Measurements from ENCODE around the gene ZBTB17. TPM values are rescaled to one million over a fixed set of nuclear protein-coding genes. Genes with fewer than 3 reads are reported as not detected.
A peak's percentile ranks its signal among the peaks of the same experiment; 100 is the strongest.

The ZBTB17 gene
- total and polyA plus RNA-seq, 4 donors = 28.0 to 47.1 (median 44.2) TPM

- Histone ChIP-seq H3K4me1 (ENCODE audit: control insufficient read depth in 5 of 5, insufficient read depth in 5 of 5, low read length in 5 of 5) (peaks cover 0 to 32% (median 9%) of the 10 kb centered on the region in 5 donors), H3K9me3 (ENCODE audit: control insufficient read depth in 4 of 4, insufficient read depth in 3 of 4, low read length in 3 of 4) (no peaks in the 10 kb centered on the region), H3K27me3 (ENCODE audit: control insufficient read depth in 3 of 3, insufficient read depth in 3 of 3, low read length in 2 of 3) (no peaks in the 10 kb centered on the region), H3K9ac (ENCODE audit: insufficient read depth in 1 of 2, low read length in 2 of 2) (peak within 1 kb of the TSS in 1 of 2 donors; percentile 83), H3K36me3 (ENCODE audit: control insufficient read depth in 4 of 4, insufficient read depth in 4 of 4, low read length in 4 of 4) (no peaks in the 10 kb centered on the region), H3K27ac (ENCODE audit: low read depth in 1 of 2, low read length in 1 of 2) (peak within 1 kb of the TSS; percentile 25 to 97), H3K4me3 (peak within 1 kb of the TSS; percentile 0)
- no peak for TF ChIP-seq CTCF (IDR thresholded peaks at IDR 0.05; ENCODE audit: control extremely low read depth, extremely low read depth)
- peak; percentile 79 to 82 (median 79) for DNase-seq
- ATAC-seq (ENCODE audit: insufficient read depth, low FRiP score) = peak; percentile 60
- 43 to 73% methylated on average over 36 to 37 of the region's 37 CpGs for WGBS, 2 donors
These were observed 41.8 kb upstream of the ZBTB17 start, which contains the start of gene HSPB7 for GRCh38 chr1:16017461-16018303. Gene HSPB7, minus strand, starts transcription at chr1:16018043. Its CDS starts 80 bp downstream, at chr1:16017963.

GRCh38 chr1:16017076-16017460 is 41.2 kb upstream of the ZBTB17 start:
- Histone ChIP-seq H3K27me3 (ENCODE audit: control insufficient read depth in 3 of 3, insufficient read depth in 3 of 3, low read length in 2 of 3) (no peaks in the 10 kb centered on the region), H3K9me3 (ENCODE audit: control insufficient read depth in 4 of 4, insufficient read depth in 3 of 4, low read length in 3 of 4) (no peaks in the 10 kb centered on the region), H3K9ac (ENCODE audit: insufficient read depth in 1 of 2, low read length in 2 of 2) (no peak overlapping the region), H3K27ac (ENCODE audit: low read depth in 1 of 2, low read length in 1 of 2) (peak overlapping the region; percentile 25 to 97), H3K36me3 (ENCODE audit: control insufficient read depth in 4 of 4, insufficient read depth in 4 of 4, low read length in 4 of 4) (no peaks in the 10 kb centered on the region), H3K4me1 (ENCODE audit: control insufficient read depth in 5 of 5, insufficient read depth in 5 of 5, low read length in 5 of 5) (peaks cover 0 to 32% (median 10%) of the 10 kb centered on the region in 5 donors), H3K4me3 (no peak overlapping the region)
- DNase-seq (no peak), ATAC-seq (ENCODE audit: insufficient read depth, low FRiP score) (no peak)
- TF ChIP-seq CTCF (IDR thresholded peaks at IDR 0.05; ENCODE audit: control extremely low read depth, extremely low read depth) = no peak
- 90 to 92% methylated on average over 10 of the region's 10 CpGs for WGBS, 2 donors

GRCh38 chr1:16015960-16016901 is 40.3 kb upstream of the ZBTB17 start:
- H3K4me3 ChIP-seq = no peak overlapping the region
- TF ChIP-seq CTCF (IDR thresholded peaks at IDR 0.05; ENCODE audit: control extremely low read depth, extremely low read depth) = no peak
- 83 to 86% methylated on average over 22 to 23 of the region's 23 CpGs for WGBS, 2 donors
- no peaks in the 10 kb centered on the region for H3K9me3 ChIP-seq (ENCODE audit: control insufficient read depth in 4 of 4, insufficient read depth in 3 of 4, low read length in 3 of 4)
- no peak for DNase-seq
- peaks cover 0 to 32% (median 10%) of the 10 kb centered on the region in 5 donors for H3K4me1 ChIP-seq (ENCODE audit: control insufficient read depth in 5 of 5, insufficient read depth in 5 of 5, low read length in 5 of 5)
- H3K9ac ChIP-seq (ENCODE audit: insufficient read depth in 1 of 2, low read length in 2 of 2) = no peak overlapping the region
- no peak for ATAC-seq (ENCODE audit: insufficient read depth, low FRiP score)
- no peaks in the 10 kb centered on the region for H3K27me3 ChIP-seq (ENCODE audit: control insufficient read depth in 3 of 3, insufficient read depth in 3 of 3, low read length in 2 of 3)
- peak overlapping the region; percentile 21 to 97 for H3K27ac ChIP-seq (ENCODE audit: low read depth in 1 of 2, low read length in 1 of 2)
- no peaks in the 10 kb centered on the region for H3K36me3 ChIP-seq (ENCODE audit: control insufficient read depth in 4 of 4, insufficient read depth in 4 of 4, low read length in 4 of 4)

Measured in lung (tissue), 12 donors.